Vagina (tissue), 2 donors: Measurements from ENCODE around the gene TMOD3.

Source experiments
- POLR2A ChIP-seq, 2 donors: fragments of 450-650 bp; IDR thresholded peaks; one replicate each; pipeline ENCODE4 v1.6.1; 2017; ENCODE audit warnings: antibody characterized with exemption in 2 of 2, mild to moderate bottlenecking in 2 of 2, moderate library complexity in 2 of 2
- POLR2AphosphoS5 ChIP-seq, 2 donors: sonication (generic); formaldehyde crosslinking; IDR thresholded peaks; one replicate each; pipeline ENCODE4 v1.9.0; 2017; ENCODE audit warnings: antibody characterized with exemption in 2 of 2, mild to moderate bottlenecking in 2 of 2, low read depth in 1 of 2; ENCODE audit not compliant: insufficient read depth in 1 of 2
- TF ChIP-seq, protein P1 (sequence below), 3 experiments: fragments of 450-650 bp in 2 of 3; fragments of 200-600 bp in 1 of 3; sonication (generic) in 1 of 3; IDR thresholded peaks; one replicate each; pipeline ENCODE4 v1.5.1; 2017 to 2019; ENCODE audit warnings: antibody characterized with exemption in 3 of 3, mild to moderate bottlenecking in 2 of 3, moderate library complexity in 2 of 3

DNA sequence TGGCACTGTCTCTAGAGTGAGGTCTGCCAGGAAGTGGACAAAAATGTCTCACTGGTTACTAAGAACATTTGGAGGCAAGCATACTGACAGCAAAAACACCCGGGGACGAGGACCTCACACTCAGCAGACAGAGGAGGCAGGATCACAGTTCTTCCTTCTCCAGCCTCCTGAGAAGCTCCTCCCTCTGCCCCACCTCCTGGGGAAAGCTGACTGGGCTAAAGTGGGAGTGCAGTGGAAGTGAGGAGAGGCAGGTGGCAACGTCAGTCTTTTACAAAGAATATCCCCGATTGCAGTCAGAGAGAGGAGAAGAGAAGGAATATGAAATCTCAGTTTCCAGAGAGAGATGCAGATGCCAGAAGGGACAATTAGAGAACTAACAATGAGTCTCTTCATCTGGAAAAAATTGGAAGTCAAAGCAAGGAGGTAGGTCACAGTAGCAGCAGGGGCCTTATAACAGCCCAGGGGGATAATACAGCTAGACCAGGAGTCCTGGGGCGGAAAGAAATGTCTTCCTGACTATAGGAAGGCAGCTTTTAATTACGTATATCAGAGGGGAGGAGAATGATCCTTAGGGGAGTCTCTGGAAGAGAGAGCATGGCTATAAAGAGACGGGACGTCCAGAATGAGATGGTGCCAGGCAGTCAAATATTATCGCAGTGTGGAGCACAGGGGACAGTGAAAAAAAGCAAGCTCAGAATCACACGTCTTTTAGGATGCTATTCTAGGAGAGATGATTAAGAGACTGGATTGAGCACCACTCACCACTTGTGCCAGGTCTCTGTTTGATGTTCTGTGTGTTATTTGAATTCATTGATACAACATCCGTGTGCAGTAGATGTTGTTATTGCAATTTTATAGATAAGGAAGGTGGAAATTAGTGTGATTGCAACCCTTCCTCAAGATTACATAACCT lies 95.0 kb downstream of the TMOD3 start:
- TF ChIP-seq POLR2A (IDR thresholded peaks at IDR 0.05) = no peak
- TF ChIP-seq, protein P1, sequence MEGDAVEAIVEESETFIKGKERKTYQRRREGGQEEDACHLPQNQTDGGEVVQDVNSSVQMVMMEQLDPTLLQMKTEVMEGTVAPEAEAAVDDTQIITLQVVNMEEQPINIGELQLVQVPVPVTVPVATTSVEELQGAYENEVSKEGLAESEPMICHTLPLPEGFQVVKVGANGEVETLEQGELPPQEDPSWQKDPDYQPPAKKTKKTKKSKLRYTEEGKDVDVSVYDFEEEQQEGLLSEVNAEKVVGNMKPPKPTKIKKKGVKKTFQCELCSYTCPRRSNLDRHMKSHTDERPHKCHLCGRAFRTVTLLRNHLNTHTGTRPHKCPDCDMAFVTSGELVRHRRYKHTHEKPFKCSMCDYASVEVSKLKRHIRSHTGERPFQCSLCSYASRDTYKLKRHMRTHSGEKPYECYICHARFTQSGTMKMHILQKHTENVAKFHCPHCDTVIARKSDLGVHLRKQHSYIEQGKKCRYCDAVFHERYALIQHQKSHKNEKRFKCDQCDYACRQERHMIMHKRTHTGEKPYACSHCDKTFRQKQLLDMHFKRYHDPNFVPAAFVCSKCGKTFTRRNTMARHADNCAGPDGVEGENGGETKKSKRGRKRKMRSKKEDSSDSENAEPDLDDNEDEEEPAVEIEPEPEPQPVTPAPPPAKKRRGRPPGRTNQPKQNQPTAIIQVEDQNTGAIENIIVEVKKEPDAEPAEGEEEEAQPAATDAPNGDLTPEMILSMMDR (IDR thresholded peaks at IDR 0.05) = no peak
- no peak for TF ChIP-seq POLR2AphosphoS5 (IDR thresholded peaks at IDR 0.05; ENCODE audit: insufficient read depth in 1 of 2, low read depth in 1 of 2)
